ENCODE results near the gene MX2.

- TF ChIP-seq CTCF (IDR thresholded peaks at IDR 0.05), result no peak
- TF ChIP-seq POLR2A (IDR thresholded peaks at IDR 0.05), result no peak
- no peak for TF ChIP-seq EP300 (IDR thresholded peaks at IDR 0.05)
These were observed 11.2 kb upstream of the MX2 start for GRCh38 chr21:41350436-41351155.

Data from tibial nerve (tissue), 4 donors.